Astrocyte of the spinal cord (primary cell): ENCODE data around the gene ATP5F1C.

Experiments
- DNase-seq: peaks from one replicate; pipeline ENCODE4 v3.0.0; 2011; ENCODE audit warnings: low read depth, low spot score
- H3K4me3 ChIP-seq: 2 replicates; pipeline ENCODE4 v1.5.1; 2011; ENCODE audit warnings: low read depth, mild to moderate bottlenecking, low read length, moderate library complexity
- CTCF ChIP-seq: IDR thresholded peaks from 2 replicates; pipeline ENCODE4 v1.5.1; 2012; ENCODE audit warnings: low read depth, mild to moderate bottlenecking, low read length, inconsistent platforms
- in situ Hi-C: cut with HindIII; loops from 2 replicates; pipeline ENCODE4 v1.10.0; 2017; ENCODE audit warnings: low sequenced_read_pairs

Gene ATP5F1C

GRCh38 chr10:7794251-7795026 is 6.5 kb downstream of the ATP5F1C start:
- DNase-seq: no peak
- TF ChIP-seq CTCF: no peak
- no peak overlapping the region for H3K4me3 ChIP-seq
- in situ Hi-C loops: no loop called here

GRCh38 chr10:7795605-7796004 is 7.6 kb downstream of the ATP5F1C start:
- DNase-seq: peak; percentile 26
- H3K4me3 ChIP-seq: no peak overlapping the region
- in situ Hi-C loops: no loop called here
- no peak for TF ChIP-seq CTCF

GRCh38 chr10:7797582-7797981 is 9.6 kb downstream of the ATP5F1C start:
- in situ Hi-C loops: no loop called here
- TF ChIP-seq CTCF: no peak
- H3K4me3 ChIP-seq: no peak overlapping the region
- peak; percentile 92 for DNase-seq

- no peak for TF ChIP-seq CTCF
These were observed 14.6 kb downstream of the ATP5F1C start for GRCh38 chr10:7802606-7803005.

GRCh38 chr10:7804216-7804615 is 16.2 kb downstream of the ATP5F1C start:
- TF ChIP-seq CTCF: no peak
- no peak for DNase-seq
- in situ Hi-C loops: no loop called here
- no peak overlapping the region for H3K4me3 ChIP-seq

More at GRCh38 chr10:7802606-7803005, 14.6 kb downstream of the ATP5F1C start:
- no peak for DNase-seq
- in situ Hi-C loops: no loop called here
- H3K4me3 ChIP-seq: no peak overlapping the region

- no peak overlapping the region for H3K4me3 ChIP-seq
- no peak for TF ChIP-seq CTCF
- in situ Hi-C loops: no loop called here
- DNase-seq: no peak
These were observed 16.8 kb downstream of the ATP5F1C start for GRCh38 chr10:7804741-7805140.
